Brain microvascular endothelial cell (primary cell): ENCODE results near the gene TMEM179.

Source experiments
- DNase-seq: peaks from one replicate; pipeline ENCODE4 v3.0.0-alpha.2; 2020
- H3K27ac ChIP-seq: fragments of 250-450 bp; sonication (Bioruptor Pico); 2 replicates; pipeline ENCODE4 v1.5.1; 2020; ENCODE audit warnings: mild to moderate bottlenecking, moderate library complexity
- H3K27me3 ChIP-seq: fragments of 250-450 bp; sonication (Bioruptor Pico); replicated peaks from 2 replicates; pipeline ENCODE4 v1.5.1; 2020; ENCODE audit warnings: mild to moderate bottlenecking
- H3K36me3 ChIP-seq: fragments of 250-450 bp; sonication (Bioruptor Pico); replicated peaks from 2 replicates; pipeline ENCODE4 v1.5.1; 2020; ENCODE audit warnings: mild to moderate bottlenecking
- H3K4me3 ChIP-seq: 2 replicates; pipeline ENCODE4 v1.5.1; 2011; ENCODE audit warnings: low read depth, mild to moderate bottlenecking, control low read depth, low read length, moderate library complexity
- in situ Hi-C: cut with HindIII; loops from 2 replicates; pipeline ENCODE4 v1.10.0; 2017; ENCODE audit warnings: low sequenced_read_pairs, low pct_ligation_motif_present
- TF ChIP-seq, protein P1 (sequence below): IDR thresholded peaks from 2 replicates; pipeline ENCODE4 v1.5.1; 2011; ENCODE audit warnings: low read depth, mild to moderate bottlenecking, moderate library complexity, low read length, control low read depth, inconsistent platforms; ENCODE audit errors: missing control alignments

Gene TMEM179

DNA sequence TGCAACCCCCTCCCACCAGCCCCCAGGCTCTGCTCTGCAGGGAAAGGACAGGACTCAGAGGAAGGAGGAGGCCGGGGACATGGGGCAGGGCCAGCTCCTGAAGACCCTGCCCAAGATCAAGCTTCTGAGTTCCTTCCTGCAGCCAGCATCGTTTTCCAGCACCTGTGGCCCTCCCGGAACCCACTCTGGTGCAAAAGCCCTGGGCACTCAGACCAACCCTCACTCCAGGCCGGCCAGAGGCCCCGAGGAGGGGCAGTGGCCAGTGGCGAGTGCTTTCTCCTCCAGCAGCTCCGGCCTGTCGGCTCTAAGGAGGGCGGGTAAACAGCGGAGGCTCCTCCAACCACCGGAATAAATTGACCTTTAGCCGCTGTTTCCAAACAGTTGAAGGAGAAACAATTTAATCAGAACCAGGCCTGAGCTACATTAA, 10.8 kb downstream of the TMEM179 start:
- TF ChIP-seq, protein P1, sequence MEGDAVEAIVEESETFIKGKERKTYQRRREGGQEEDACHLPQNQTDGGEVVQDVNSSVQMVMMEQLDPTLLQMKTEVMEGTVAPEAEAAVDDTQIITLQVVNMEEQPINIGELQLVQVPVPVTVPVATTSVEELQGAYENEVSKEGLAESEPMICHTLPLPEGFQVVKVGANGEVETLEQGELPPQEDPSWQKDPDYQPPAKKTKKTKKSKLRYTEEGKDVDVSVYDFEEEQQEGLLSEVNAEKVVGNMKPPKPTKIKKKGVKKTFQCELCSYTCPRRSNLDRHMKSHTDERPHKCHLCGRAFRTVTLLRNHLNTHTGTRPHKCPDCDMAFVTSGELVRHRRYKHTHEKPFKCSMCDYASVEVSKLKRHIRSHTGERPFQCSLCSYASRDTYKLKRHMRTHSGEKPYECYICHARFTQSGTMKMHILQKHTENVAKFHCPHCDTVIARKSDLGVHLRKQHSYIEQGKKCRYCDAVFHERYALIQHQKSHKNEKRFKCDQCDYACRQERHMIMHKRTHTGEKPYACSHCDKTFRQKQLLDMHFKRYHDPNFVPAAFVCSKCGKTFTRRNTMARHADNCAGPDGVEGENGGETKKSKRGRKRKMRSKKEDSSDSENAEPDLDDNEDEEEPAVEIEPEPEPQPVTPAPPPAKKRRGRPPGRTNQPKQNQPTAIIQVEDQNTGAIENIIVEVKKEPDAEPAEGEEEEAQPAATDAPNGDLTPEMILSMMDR = no peak
- no peaks in the 10 kb centered on the region for H3K36me3 ChIP-seq
- H3K4me3 ChIP-seq = no peak overlapping the region
- H3K27me3 ChIP-seq = no peaks in the 10 kb centered on the region
- in situ Hi-C loops = no loop called here
- H3K27ac ChIP-seq = no peak overlapping the region
- DNase-seq = no peak

DNA sequence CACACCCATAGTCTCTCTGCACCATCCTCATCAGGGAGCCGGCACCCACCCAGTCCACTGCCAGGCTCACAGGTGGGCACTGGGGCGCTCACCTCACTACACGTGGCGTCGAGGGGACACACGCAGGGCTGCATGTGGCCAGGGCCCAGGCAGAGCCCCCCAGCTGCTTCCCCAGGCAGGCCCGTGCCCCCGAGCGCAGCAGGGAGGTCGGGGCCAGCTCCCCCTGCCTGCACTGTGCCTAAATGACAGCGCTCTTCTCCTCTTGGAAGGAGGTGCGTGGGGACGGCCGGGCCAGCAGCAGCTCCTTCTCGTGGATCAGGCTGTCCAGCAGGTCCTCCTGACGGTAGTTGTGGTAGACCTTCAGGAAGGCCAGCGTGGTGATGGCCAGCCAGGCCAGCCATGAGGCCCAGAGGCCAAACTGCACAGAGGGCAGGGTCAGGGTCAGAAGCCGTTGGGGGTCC, 11.3 kb downstream of the TMEM179 start:
- TF ChIP-seq, protein P1 = no peak
- no peak for DNase-seq
- no peaks in the 10 kb centered on the region for H3K27me3 ChIP-seq

DNA sequence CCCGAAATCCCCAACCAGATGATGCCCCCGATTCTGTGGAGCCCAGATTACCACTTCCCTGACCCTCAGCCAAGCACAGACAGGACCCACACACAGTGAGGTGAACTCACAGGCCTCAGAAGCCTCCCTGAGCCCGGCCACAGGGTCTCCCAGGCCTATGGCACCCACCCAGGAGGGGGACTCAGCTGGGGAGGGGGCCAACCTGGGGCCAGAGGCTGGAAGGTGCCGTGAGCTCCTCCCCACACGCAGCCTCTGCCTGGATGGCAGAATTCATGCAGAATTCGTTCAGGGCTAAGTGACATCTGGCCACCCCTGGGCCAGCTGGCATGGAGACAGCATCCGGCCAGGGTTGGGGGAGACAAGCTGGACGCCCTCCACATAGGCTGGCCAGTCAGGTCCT, 11.8 kb downstream of the TMEM179 start:
- in situ Hi-C loops = no loop called here
- TF ChIP-seq, protein P1 = no peak
- Histone ChIP-seq H3K36me3 (no peaks in the 10 kb centered on the region), H3K27me3 (no peaks in the 10 kb centered on the region), H3K4me3 (no peak overlapping the region), H3K27ac (no peak overlapping the region)
- no peak for DNase-seq

More for the DNA sequence above, 11.3 kb downstream of the TMEM179 start:
- Histone ChIP-seq H3K4me3 (no peak overlapping the region), H3K27ac (no peak overlapping the region), H3K36me3 (no peaks in the 10 kb centered on the region)
- in situ Hi-C loops = no loop called here

DNA sequence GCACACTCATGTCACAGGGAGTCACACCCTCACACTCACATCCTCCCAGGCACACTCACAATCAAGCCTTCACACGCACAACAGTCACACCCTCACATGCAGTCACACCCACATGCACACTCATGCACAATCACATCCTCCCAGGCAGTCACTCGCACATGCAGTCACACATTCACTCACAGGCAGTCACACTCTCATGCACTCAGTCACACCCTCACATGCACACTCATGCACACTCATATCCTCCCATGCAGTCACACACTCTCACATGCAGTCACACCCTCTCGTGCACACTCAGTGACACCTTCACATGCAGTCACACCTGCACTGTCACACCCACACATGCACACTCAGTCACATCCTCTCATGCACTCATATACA, 12.3 kb downstream of the TMEM179 start:
- TF ChIP-seq, protein P1 = no peak
- no peaks in the 10 kb centered on the region for H3K36me3 ChIP-seq
- H3K4me3 ChIP-seq = no peak overlapping the region
- no peaks in the 10 kb centered on the region for H3K27me3 ChIP-seq
- DNase-seq = no peak
- in situ Hi-C loops = no loop called here
- no peak overlapping the region for H3K27ac ChIP-seq

DNA sequence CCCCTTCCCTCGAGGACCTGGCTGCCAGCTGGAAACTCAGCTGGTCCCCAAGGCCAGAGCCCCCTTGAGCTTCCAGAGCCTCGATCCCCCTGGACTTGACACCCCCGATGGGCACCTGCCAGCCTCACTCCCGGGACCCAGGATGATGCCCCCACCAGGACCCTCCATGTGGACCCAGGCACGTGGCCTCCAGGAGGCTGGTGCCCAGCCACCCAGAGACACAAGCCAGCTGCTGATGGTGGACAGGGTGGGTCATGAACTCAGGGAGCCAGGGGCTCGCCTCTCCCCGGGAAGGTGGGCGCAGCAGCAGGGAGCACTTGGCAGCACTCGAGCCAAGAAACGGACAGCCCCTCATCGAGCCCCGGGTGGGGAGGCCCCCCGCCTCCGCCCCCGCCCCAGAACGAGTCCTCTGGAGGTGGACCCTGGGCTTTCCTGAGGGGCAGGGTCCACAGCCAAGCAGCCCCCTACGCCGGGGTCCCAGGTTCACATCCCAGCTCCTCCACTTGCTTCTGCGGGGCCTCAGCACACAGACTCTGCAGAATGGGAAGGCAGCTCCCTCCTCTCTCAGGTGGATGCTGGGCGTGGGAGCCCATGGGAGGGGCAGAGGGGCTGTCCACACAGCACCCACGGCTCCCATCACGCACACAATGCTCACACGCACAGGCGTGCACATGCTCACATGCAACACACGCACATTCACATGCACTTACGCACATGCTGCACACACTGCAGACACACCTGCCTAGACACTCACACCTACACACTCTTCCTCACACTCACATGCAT, 12.9 kb downstream of the TMEM179 start:
- H3K36me3 ChIP-seq = no peaks in the 10 kb centered on the region
- H3K27ac ChIP-seq = no peak overlapping the region
- in situ Hi-C loops = no loop called here
- H3K4me3 ChIP-seq = no peak overlapping the region
- TF ChIP-seq, protein P1 = no peak
- no peak for DNase-seq
- no peaks in the 10 kb centered on the region for H3K27me3 ChIP-seq

DNA sequence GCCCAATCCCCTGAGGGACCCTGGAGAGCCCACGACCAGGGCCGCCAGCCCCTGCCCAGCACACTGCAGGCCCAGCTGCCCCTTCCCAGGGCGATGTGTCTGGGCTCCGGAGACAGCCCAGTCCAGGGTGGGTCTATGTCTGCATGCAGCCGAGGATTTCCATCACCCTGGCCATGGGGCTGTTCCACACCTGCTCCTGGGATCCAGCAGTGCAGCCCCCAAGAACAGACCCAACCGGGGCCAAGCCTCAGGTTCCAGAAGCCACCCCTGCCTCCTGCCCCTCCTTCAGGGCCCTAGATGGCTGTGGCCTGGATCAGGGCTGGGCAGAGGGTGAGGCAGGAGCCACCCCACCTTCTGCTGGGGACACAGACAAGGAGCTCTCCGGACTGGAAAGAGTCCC, 13.5 kb downstream of the TMEM179 start:
- Histone ChIP-seq H3K27ac (no peak overlapping the region), H3K4me3 (no peak overlapping the region), H3K27me3 (no peaks in the 10 kb centered on the region), H3K36me3 (no peaks in the 10 kb centered on the region)
- TF ChIP-seq, protein P1 = no peak
- in situ Hi-C loops = no loop called here
- DNase-seq = no peak
